ENCODE measurements around the gene JAM2.
"Not testable (repeated sequence)": the region's sequence is repeated elsewhere in the genome, so short reads cannot be mapped to it uniquely, and the experiment has no call there.

The JAM2 gene

GRCh38 chr21:25615880-25616279 lies 23.2 kb upstream of the JAM2 start:
- Histone ChIP-seq H3K4me3 (ENCODE audit: low read depth, low read length) (no peak overlapping the region), H3K36me3 (no peaks in the 10 kb centered on the region), H3K27me3 (no peaks in the 10 kb centered on the region), H3K4me1 (no peaks in the 10 kb centered on the region), H3K9me3 (no peaks in the 10 kb centered on the region)
- no peak for TF ChIP-seq CTCF (IDR thresholded peaks at IDR 0.05; ENCODE audit: low read depth, low read length)
- DNase-seq: no peak

GRCh38 chr21:25619198-25619597 lies 19.9 kb upstream of the JAM2 start:
- H3K9me3 ChIP-seq: no peaks in the 10 kb centered on the region
- H3K4me3 ChIP-seq (ENCODE audit: low read depth, low read length): no peak overlapping the region
- DNase-seq: no peak
- H3K4me1 ChIP-seq: no peaks in the 10 kb centered on the region
- H3K27me3 ChIP-seq: no peaks in the 10 kb centered on the region
- TF ChIP-seq CTCF (IDR thresholded peaks at IDR 0.05; ENCODE audit: low read depth, low read length): no peak
- no peaks in the 10 kb centered on the region for H3K36me3 ChIP-seq

GRCh38 chr21:25624511-25624910 lies 14.5 kb upstream of the JAM2 start:
- TF ChIP-seq CTCF (IDR thresholded peaks at IDR 0.05; ENCODE audit: low read depth, low read length): no peak
- H3K9me3 ChIP-seq: no peaks in the 10 kb centered on the region
- H3K27me3 ChIP-seq: no peaks in the 10 kb centered on the region
- no peak overlapping the region for H3K4me3 ChIP-seq (ENCODE audit: low read depth, low read length)
- no peak for DNase-seq
- peaks cover 7% of the 10 kb centered on the region for H3K4me1 ChIP-seq
- no peaks in the 10 kb centered on the region for H3K36me3 ChIP-seq

- no peak overlapping the region for H3K4me3 ChIP-seq (ENCODE audit: low read depth, low read length)
- TF ChIP-seq CTCF (IDR thresholded peaks at IDR 0.05; ENCODE audit: low read depth, low read length): no peak
Measured at GRCh38 chr21:25625036-25625435, 14.0 kb upstream of the JAM2 start.

GRCh38 chr21:25625776-25626555 lies 13.1 kb upstream of the JAM2 start:
- not testable (repeated sequence) for H3K4me1 ChIP-seq; H3K9me3 ChIP-seq; DNase-seq; H3K27me3 ChIP-seq; H3K36me3 ChIP-seq; H3K4me3 ChIP-seq (ENCODE audit: low read depth, low read length)

More at GRCh38 chr21:25625036-25625435, 14.0 kb upstream of the JAM2 start:
- Histone ChIP-seq H3K27me3 (no peaks in the 10 kb centered on the region), H3K4me1 (peaks cover 7% of the 10 kb centered on the region), H3K9me3 (no peaks in the 10 kb centered on the region), H3K36me3 (no peaks in the 10 kb centered on the region)
- no peak for DNase-seq

GRCh38 chr21:25626757-25627156 lies 12.3 kb upstream of the JAM2 start:
- H3K4me1 ChIP-seq: peaks cover 7% of the 10 kb centered on the region
- H3K9me3 ChIP-seq: no peaks in the 10 kb centered on the region
- DNase-seq: peak; percentile 48
- no peak for TF ChIP-seq CTCF (IDR thresholded peaks at IDR 0.05; ENCODE audit: low read depth, low read length)
- no peaks in the 10 kb centered on the region for H3K36me3 ChIP-seq
- no peak overlapping the region for H3K4me3 ChIP-seq (ENCODE audit: low read depth, low read length)
- H3K27me3 ChIP-seq: no peaks in the 10 kb centered on the region
